GM23338 (cell line): Measurements from ENCODE around the gene BNIP1. TPM values are rescaled to one million over a fixed set of nuclear protein-coding genes. Genes with fewer than 3 reads are reported as not detected.

Experiments used
- ATAC-seq: fragments of 200-7000 bp; cut with Tn5 transposase; 3 replicates; pipeline ENCODE4 v1.9.1; 2020
- DNase-seq: peaks from one replicate; pipeline ENCODE4 v3.0.0-alpha.2; 2015; ENCODE audit warnings: low spot score
- H2AFZ ChIP-seq: fragments of 200-600 bp; sonication (generic); 2 replicates; pipeline ENCODE4 v1.8.0; 2016; ENCODE audit warnings: antibody characterized with exemption, mild to moderate bottlenecking, moderate library complexity
- H3F3A ChIP-seq: fragments of 200-600 bp; sonication (generic); replicated peaks from 2 replicates; pipeline ENCODE4 v1.8.0; 2017; ENCODE audit warnings: antibody characterized with exemption, mixed run types, low read depth
- H3K27ac ChIP-seq: fragments of 200-600 bp; sonication (generic); 2 replicates; pipeline ENCODE4 v1.6.1; 2016; ENCODE audit warnings: low read depth
- H3K27me3 ChIP-seq: fragments of 200-600 bp; sonication (generic); 2 replicates; pipeline ENCODE4 v1.8.0; 2016; ENCODE audit warnings: mild to moderate bottlenecking, mixed run types, moderate library complexity; ENCODE audit not compliant: insufficient read depth
- H3K36me3 ChIP-seq: fragments of 200-600 bp; sonication (generic); 2 replicates; pipeline ENCODE4 v1.8.0; 2016; ENCODE audit warnings: mild to moderate bottlenecking; ENCODE audit not compliant: insufficient read depth
- H3K4me1 ChIP-seq: fragments of 200-600 bp; sonication (generic); 2 replicates; pipeline ENCODE4 v1.8.0; 2016; ENCODE audit warnings: mild to moderate bottlenecking, moderate library complexity; ENCODE audit not compliant: insufficient read depth
- H3K4me2 ChIP-seq: fragments of 200-600 bp; sonication (generic); 2 replicates; pipeline ENCODE4 v1.7.1; 2017; ENCODE audit warnings: mixed run types
- H3K4me3 ChIP-seq: fragments of 200-600 bp; sonication (generic); 2 replicates; pipeline ENCODE4 v1.6.1; 2016; ENCODE audit warnings: mixed run types
- H3K79me2 ChIP-seq: fragments of 200-600 bp; sonication (generic); replicated peaks from 2 replicates; pipeline ENCODE4 v1.8.0; 2017; ENCODE audit warnings: mild to moderate bottlenecking; ENCODE audit not compliant: insufficient read depth
- H3K9me2 ChIP-seq: fragments of 200-600 bp; sonication (generic); 2 replicates; pipeline ENCODE4 v1.8.0; 2017; ENCODE audit not compliant: insufficient read depth
- H4K20me1 ChIP-seq: fragments of 200-600 bp; sonication (generic); replicated peaks from 2 replicates; pipeline ENCODE4 v1.8.0; 2017; ENCODE audit warnings: mild to moderate bottlenecking; ENCODE audit not compliant: insufficient read depth
- H3K27ac Mint-ChIP-seq: 2 replicates; pipeline ENCODE4 v1.8.0; 2020; ENCODE audit warnings: inconsistent platforms, mild to moderate bottlenecking, moderate library complexity, mixed read lengths
- H3K27me3 Mint-ChIP-seq: 3 replicates; pipeline ENCODE4 v1.8.0; 2022; ENCODE audit warnings: low read depth, mild to moderate bottlenecking, moderate library complexity, mixed read lengths, inconsistent platforms; ENCODE audit not compliant: insufficient read depth, poor library complexity
- H3K36me3 Mint-ChIP-seq: 3 replicates; pipeline ENCODE4 v1.8.0; 2021; ENCODE audit warnings: low read depth, mild to moderate bottlenecking, inconsistent platforms, moderate library complexity, mixed read lengths
- H3K4me1 Mint-ChIP-seq: 3 replicates; pipeline ENCODE4 v1.8.0; 2020; ENCODE audit warnings: mild to moderate bottlenecking, inconsistent platforms, mixed read lengths
- H3K4me3 Mint-ChIP-seq: 3 replicates; pipeline ENCODE4 v1.8.0; 2021; ENCODE audit warnings: moderate library complexity, mild to moderate bottlenecking, inconsistent platforms, mixed read lengths
- H3K9me3 Mint-ChIP-seq: 3 replicates; pipeline ENCODE4 v1.8.0; 2020; ENCODE audit warnings: moderate library complexity, mild to moderate bottlenecking, inconsistent platforms, mixed read lengths
- CREB1 ChIP-seq: fragments of 250-450 bp; sonication (Bioruptor Pico); IDR thresholded peaks from 2 replicates; pipeline ENCODE4 v1.5.0; 2020; ENCODE audit warnings: low read depth, mild to moderate bottlenecking, moderate library complexity
- EZH2 ChIP-seq: fragments of 200-600 bp; sonication (generic); IDR thresholded peaks from one replicate; pipeline ENCODE4 v1.8.0; 2017; ENCODE audit warnings: antibody characterized with exemption, mild to moderate bottlenecking, low read depth; ENCODE audit not compliant: unreplicated experiment
- EZH2phosphoT487 ChIP-seq: fragments of 200-600 bp; sonication (generic); IDR thresholded peaks from one replicate; pipeline ENCODE4 v1.8.1; 2018; ENCODE audit warnings: antibody characterized with exemption; ENCODE audit not compliant: unreplicated experiment
- JUNB ChIP-seq: IDR thresholded peaks from one replicate; pipeline ENCODE4 v1.6.1; 2016; ENCODE audit warnings: antibody characterized with exemption; ENCODE audit not compliant: unreplicated experiment
- NANOG ChIP-seq: IDR thresholded peaks from 2 replicates; pipeline ENCODE4 v1.6.1; 2016; ENCODE audit warnings: antibody characterized with exemption, borderline replicate concordance
- POLR2AphosphoS5 ChIP-seq: IDR thresholded peaks from 2 replicates; pipeline ENCODE4 v1.6.1; 2016; ENCODE audit warnings: antibody characterized with exemption, low read depth
- STAT1 ChIP-seq: IDR thresholded peaks from one replicate; pipeline ENCODE4 v1.6.1; 2016; ENCODE audit warnings: antibody characterized with exemption; ENCODE audit not compliant: unreplicated experiment
- ZNF114 ChIP-seq: fragments of 250-450 bp; sonication (Bioruptor Pico); IDR thresholded peaks from 2 replicates; pipeline ENCODE4 v1.5.0; 2020; ENCODE audit warnings: mild to moderate bottlenecking, moderate library complexity
- ZNF331 ChIP-seq: fragments of 250-450 bp; sonication (Bioruptor Pico); IDR thresholded peaks from 2 replicates; pipeline ENCODE4 v1.5.0; 2020; ENCODE audit warnings: low read depth, mild to moderate bottlenecking, moderate library complexity
- polyA plus RNA-seq: library from polyadenylated mRNA; unstranded; fragments of >200 nt; fragmentation: Nextera tagmentation; extraction: Ambion mirVana; gene quantifications from 2 replicates; pipeline ENCODE4 v1.2.1, GENCODE V29; 2016
- total RNA-seq: library from RNA; depleted of rRNA; stranded (reverse); fragments of >200 nt; shearing (Covaris generic); gene quantifications from 2 replicates; pipeline ENCODE4 v1.2.3, GENCODE V29; 2014
- TF ChIP-seq, protein P1 (sequence below): IDR thresholded peaks from one replicate; pipeline ENCODE4 v1.6.1; 2018; ENCODE audit warnings: antibody characterized with exemption; ENCODE audit not compliant: unreplicated experiment
- TF ChIP-seq, protein P2 (sequence below): fragments of 250-450 bp; sonication (Bioruptor Pico); IDR thresholded peaks from 2 replicates; pipeline ENCODE4 v1.5.0; 2020; ENCODE audit warnings: mild to moderate bottlenecking, moderate library complexity
- TF ChIP-seq, protein P3 (sequence below): IDR thresholded peaks from 2 replicates; pipeline ENCODE4 v1.6.1; 2016; ENCODE audit warnings: antibody characterized with exemption
- TF ChIP-seq, protein P4 (sequence below), 2 experiments: fragments of 200-600 bp in 1 of 2; sonication (generic) in 1 of 2; conservative IDR thresholded peaks; 2 replicates each; pipeline versions ENCODE4 v1.5.1 to v1.6.1; 2016 to 2017; ENCODE audit warnings: antibody characterized with exemption in 2 of 2, low read depth in 2 of 2, mild to moderate bottlenecking in 2 of 2, moderate library complexity in 1 of 2

Gene BNIP1
- total and polyA plus RNA-seq, 2 experiments from 2014 or later = 12.1 to 17.0 TPM

DNA sequence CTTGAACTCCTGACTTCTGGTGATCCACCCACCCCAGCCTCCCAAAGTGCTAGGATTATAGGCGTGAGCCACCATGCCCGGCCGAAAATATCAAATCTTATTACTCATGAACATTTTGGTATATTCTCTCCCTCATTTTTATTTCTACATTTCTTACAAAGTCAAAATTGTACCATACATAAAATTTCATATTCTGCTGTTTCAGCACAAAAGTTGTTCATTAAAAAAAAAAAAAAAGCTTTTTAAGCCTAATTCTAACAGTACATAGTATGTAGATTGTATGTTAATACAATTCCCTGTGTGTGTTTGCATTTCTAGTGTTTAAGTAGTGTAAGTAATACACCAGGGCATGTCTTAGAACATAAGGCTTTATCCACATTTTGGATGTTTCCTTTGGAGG lies 14.9 kb downstream of the BNIP1 start:
- 0 out of 2 replicates have a peak, but pooled peaks cover 4% of the 10 kb centered on the region for H4K20me1 ChIP-seq
- ATAC-seq = no peak
- Mint-ChIP-seq H3K27me3 (peaks cover 6% of the 10 kb centered on the region), H3K4me3 (no peak overlapping the region), H3K4me1 (no peaks in the 10 kb centered on the region), H3K9me3 (no peaks in the 10 kb centered on the region), H3K27ac (no peak overlapping the region), H3K36me3 (peaks cover 20% of the 10 kb centered on the region)
- no peaks in the 10 kb centered on the region for H3K27me3 ChIP-seq
- H3K79me2 ChIP-seq = no peaks in the 10 kb centered on the region
- TF ChIP-seq, protein P1, sequence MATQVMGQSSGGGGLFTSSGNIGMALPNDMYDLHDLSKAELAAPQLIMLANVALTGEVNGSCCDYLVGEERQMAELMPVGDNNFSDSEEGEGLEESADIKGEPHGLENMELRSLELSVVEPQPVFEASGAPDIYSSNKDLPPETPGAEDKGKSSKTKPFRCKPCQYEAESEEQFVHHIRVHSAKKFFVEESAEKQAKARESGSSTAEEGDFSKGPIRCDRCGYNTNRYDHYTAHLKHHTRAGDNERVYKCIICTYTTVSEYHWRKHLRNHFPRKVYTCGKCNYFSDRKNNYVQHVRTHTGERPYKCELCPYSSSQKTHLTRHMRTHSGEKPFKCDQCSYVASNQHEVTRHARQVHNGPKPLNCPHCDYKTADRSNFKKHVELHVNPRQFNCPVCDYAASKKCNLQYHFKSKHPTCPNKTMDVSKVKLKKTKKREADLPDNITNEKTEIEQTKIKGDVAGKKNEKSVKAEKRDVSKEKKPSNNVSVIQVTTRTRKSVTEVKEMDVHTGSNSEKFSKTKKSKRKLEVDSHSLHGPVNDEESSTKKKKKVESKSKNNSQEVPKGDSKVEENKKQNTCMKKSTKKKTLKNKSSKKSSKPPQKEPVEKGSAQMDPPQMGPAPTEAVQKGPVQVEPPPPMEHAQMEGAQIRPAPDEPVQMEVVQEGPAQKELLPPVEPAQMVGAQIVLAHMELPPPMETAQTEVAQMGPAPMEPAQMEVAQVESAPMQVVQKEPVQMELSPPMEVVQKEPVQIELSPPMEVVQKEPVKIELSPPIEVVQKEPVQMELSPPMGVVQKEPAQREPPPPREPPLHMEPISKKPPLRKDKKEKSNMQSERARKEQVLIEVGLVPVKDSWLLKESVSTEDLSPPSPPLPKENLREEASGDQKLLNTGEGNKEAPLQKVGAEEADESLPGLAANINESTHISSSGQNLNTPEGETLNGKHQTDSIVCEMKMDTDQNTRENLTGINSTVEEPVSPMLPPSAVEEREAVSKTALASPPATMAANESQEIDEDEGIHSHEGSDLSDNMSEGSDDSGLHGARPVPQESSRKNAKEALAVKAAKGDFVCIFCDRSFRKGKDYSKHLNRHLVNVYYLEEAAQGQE = no peak
- TF ChIP-seq, protein P2, sequence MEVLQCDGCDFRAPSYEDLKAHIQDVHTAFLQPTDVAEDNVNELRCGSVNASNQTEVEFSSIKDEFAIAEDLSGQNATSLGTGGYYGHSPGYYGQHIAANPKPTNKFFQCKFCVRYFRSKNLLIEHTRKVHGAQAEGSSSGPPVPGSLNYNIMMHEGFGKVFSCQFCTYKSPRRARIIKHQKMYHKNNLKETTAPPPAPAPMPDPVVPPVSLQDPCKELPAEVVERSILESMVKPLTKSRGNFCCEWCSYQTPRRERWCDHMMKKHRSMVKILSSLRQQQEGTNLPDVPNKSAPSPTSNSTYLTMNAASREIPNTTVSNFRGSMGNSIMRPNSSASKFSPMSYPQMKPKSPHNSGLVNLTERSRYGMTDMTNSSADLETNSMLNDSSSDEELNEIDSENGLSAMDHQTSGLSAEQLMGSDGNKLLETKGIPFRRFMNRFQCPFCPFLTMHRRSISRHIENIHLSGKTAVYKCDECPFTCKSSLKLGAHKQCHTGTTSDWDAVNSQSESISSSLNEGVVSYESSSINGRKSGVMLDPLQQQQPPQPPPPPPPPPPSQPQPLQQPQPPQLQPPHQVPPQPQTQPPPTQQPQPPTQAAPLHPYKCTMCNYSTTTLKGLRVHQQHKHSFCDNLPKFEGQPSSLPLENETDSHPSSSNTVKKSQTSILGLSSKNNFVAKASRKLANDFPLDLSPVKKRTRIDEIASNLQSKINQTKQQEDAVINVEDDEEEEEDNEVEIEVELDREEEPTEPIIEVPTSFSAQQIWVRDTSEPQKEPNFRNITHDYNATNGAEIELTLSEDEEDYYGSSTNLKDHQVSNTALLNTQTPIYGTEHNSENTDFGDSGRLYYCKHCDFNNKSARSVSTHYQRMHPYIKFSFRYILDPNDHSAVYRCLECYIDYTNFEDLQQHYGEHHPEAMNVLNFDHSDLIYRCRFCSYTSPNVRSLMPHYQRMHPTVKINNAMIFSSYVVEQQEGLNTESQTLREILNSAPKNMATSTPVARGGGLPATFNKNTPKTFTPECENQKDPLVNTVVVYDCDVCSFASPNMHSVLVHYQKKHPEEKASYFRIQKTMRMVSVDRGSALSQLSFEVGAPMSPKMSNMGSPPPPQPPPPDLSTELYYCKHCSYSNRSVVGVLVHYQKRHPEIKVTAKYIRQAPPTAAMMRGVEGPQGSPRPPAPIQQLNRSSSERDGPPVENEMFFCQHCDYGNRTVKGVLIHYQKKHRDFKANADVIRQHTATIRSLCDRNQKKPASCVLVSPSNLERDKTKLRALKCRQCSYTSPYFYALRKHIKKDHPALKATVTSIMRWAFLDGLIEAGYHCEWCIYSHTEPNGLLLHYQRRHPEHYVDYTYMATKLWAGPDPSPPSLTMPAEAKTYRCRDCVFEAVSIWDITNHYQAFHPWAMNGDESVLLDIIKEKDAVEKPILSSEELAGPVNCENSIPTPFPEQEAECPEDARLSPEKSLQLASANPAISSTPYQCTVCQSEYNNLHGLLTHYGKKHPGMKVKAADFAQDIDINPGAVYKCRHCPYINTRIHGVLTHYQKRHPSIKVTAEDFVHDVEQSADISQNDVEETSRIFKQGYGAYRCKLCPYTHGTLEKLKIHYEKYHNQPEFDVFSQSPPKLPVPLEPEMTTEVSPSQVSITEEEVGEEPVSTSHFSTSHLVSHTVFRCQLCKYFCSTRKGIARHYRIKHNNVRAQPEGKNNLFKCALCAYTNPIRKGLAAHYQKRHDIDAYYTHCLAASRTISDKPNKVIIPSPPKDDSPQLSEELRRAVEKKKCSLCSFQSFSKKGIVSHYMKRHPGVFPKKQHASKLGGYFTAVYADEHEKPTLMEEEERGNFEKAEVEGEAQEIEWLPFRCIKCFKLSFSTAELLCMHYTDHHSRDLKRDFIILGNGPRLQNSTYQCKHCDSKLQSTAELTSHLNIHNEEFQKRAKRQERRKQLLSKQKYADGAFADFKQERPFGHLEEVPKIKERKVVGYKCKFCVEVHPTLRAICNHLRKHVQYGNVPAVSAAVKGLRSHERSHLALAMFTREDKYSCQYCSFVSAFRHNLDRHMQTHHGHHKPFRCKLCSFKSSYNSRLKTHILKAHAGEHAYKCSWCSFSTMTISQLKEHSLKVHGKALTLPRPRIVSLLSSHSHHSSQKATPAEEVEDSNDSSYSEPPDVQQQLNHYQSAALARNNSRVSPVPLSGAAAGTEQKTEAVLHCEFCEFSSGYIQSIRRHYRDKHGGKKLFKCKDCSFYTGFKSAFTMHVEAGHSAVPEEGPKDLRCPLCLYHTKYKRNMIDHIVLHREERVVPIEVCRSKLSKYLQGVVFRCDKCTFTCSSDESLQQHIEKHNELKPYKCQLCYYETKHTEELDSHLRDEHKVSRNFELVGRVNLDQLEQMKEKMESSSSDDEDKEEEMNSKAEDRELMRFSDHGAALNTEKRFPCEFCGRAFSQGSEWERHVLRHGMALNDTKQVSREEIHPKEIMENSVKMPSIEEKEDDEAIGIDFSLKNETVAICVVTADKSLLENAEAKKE (CRISPR knock-in tag) = no peak
- TF ChIP-seq NANOG = no peak
- TF ChIP-seq, protein P3, sequence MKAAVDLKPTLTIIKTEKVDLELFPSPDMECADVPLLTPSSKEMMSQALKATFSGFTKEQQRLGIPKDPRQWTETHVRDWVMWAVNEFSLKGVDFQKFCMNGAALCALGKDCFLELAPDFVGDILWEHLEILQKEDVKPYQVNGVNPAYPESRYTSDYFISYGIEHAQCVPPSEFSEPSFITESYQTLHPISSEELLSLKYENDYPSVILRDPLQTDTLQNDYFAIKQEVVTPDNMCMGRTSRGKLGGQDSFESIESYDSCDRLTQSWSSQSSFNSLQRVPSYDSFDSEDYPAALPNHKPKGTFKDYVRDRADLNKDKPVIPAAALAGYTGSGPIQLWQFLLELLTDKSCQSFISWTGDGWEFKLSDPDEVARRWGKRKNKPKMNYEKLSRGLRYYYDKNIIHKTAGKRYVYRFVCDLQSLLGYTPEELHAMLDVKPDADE = no peak
- no peak for TF ChIP-seq STAT1
- no peak for TF ChIP-seq ZNF331 (CRISPR knock-in tag)
- TF ChIP-seq ZNF114 = no peak
- TF ChIP-seq, protein P4, sequence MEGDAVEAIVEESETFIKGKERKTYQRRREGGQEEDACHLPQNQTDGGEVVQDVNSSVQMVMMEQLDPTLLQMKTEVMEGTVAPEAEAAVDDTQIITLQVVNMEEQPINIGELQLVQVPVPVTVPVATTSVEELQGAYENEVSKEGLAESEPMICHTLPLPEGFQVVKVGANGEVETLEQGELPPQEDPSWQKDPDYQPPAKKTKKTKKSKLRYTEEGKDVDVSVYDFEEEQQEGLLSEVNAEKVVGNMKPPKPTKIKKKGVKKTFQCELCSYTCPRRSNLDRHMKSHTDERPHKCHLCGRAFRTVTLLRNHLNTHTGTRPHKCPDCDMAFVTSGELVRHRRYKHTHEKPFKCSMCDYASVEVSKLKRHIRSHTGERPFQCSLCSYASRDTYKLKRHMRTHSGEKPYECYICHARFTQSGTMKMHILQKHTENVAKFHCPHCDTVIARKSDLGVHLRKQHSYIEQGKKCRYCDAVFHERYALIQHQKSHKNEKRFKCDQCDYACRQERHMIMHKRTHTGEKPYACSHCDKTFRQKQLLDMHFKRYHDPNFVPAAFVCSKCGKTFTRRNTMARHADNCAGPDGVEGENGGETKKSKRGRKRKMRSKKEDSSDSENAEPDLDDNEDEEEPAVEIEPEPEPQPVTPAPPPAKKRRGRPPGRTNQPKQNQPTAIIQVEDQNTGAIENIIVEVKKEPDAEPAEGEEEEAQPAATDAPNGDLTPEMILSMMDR (conservative IDR thresholded peaks at IDR 0.05; ENCODE audit: low read depth in 2 of 2) = no peak
- no peak for TF ChIP-seq JUNB
- no peak for TF ChIP-seq POLR2AphosphoS5
- TF ChIP-seq CREB1 (CRISPR knock-in tag) = no peak
- no peak for TF ChIP-seq EZH2
- TF ChIP-seq EZH2phosphoT487 = no peak
- H3K4me2 ChIP-seq = no peak overlapping the region
- DNase-seq = no peak
- no peaks in the 10 kb centered on the region for H3K9me2 ChIP-seq
- no peak overlapping the region for H3K4me3 ChIP-seq
- no peaks in the 10 kb centered on the region for H3F3A ChIP-seq
- H2AFZ ChIP-seq = no peak overlapping the region
- H3K27ac ChIP-seq = no peak overlapping the region
- H3K36me3 ChIP-seq = peaks cover 7% of the 10 kb centered on the region; the same call in 1 of the 2 replicates
- no peaks in the 10 kb centered on the region for H3K4me1 ChIP-seq
